Activated CD8-positive, alpha-beta T cell treated with anti-CD3 and anti-CD28 coated beads for 36 hours (primary cell): ENCODE measurements around the gene HTR2B. TPM values are rescaled to one million over a fixed set of nuclear protein-coding genes. Genes with fewer than 3 reads are reported as not detected.
"Not testable (repeated sequence)": the region's sequence is repeated elsewhere in the genome, so short reads cannot be mapped to it uniquely, and the experiment has no call there.

Source experiments
- ATAC-seq: fragments of 200-7000 bp; cut with Tn5 transposase; one replicate; pipeline ENCODE4 v1.10.0; 2021; ENCODE audit warnings: mild to moderate bottlenecking, moderate library complexity
- CTCF ChIA-PET: fragments of 350-600 bp; sonication (Branson Sonifier 250); formaldehyde crosslinking; loops from one replicate; lab custom pipeline; 2021; ENCODE audit warnings: antibody characterized with exemption; lab: Charles Lee
- POLR2A ChIA-PET: fragments of 350-600 bp; sonication (Branson Sonifier 250); formaldehyde crosslinking; loops from one replicate; lab custom pipeline; 2021; ENCODE audit warnings: antibody characterized with exemption; lab: Charles Lee
- DNase-seq: peaks from one replicate; pipeline ENCODE4 v3.0.0-alpha.2; 2020
- H3K27ac Mint-ChIP-seq: one replicate; pipeline ENCODE4 v1.8.0; 2021; ENCODE audit warnings: mild to moderate bottlenecking, mixed read lengths
- H3K27me3 Mint-ChIP-seq: one replicate; pipeline ENCODE4 v1.8.0; 2021; ENCODE audit warnings: mixed read lengths
- H3K36me3 Mint-ChIP-seq: one replicate; pipeline ENCODE4 v1.8.0; 2021; ENCODE audit warnings: low read depth, mixed read lengths
- H3K4me1 Mint-ChIP-seq: one replicate; pipeline ENCODE4 v1.8.0; 2021; ENCODE audit warnings: low read depth, mixed read lengths
- H3K4me3 Mint-ChIP-seq: one replicate; pipeline ENCODE4 v1.8.0; 2021; ENCODE audit warnings: mild to moderate bottlenecking, moderate library complexity, mixed read lengths
- H3K9me3 Mint-ChIP-seq: one replicate; pipeline ENCODE4 v1.8.0; 2021; ENCODE audit warnings: mixed read lengths
- intact Hi-C: fragments of 100-400 bp; cut with micrococcal nuclease; formaldehyde crosslinking; loops from one replicate; pipeline ENCODE4 v1.10.0; 2022
- total RNA-seq, 2 experiments: library from RNA; stranded (reverse); gene quantifications; one replicate each; pipeline ENCODE4 v1.2.3, GENCODE V29; 2021
- TF ChIP-seq, protein P1 (sequence below): fragments of 200-600 bp; IDR thresholded peaks from one replicate; pipeline ENCODE4 v1.8.0; 2022; ENCODE audit warnings: antibody characterized with exemption, mild to moderate bottlenecking

Gene HTR2B
- total RNA-seq, 2 experiments from 2014 or later = not detected

DNA sequence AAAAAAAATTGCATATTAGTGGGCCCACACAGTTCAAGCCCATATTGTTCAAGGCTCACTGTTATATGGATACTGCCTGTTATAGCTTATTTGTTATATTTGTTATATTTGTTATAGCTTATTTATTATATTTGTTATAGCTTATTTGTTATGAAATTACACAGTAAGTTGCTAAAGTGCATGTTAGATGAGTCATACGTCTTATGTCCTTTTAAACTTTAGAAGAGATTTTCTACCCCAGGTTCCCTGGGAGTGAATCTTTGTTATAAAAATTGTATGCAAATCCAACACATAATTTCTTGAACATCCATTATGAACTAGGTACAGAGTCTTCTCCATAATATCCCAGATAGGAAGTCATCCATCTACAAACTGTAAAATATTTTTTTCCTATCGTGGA, 22.1 kb downstream of the HTR2B start:
- intact Hi-C loops = no loop called here
- Mint-ChIP-seq H3K27ac (no peak overlapping the region), H3K27me3 (no peaks in the 10 kb centered on the region), H3K4me1 (peaks cover 11% of the 10 kb centered on the region), H3K4me3 (no peak overlapping the region), H3K36me3 (peaks cover 39% of the 10 kb centered on the region), H3K9me3 (peaks cover 23% of the 10 kb centered on the region)
- POLR2A ChIA-PET = no interaction called here
- ATAC-seq (no peak), DNase-seq (no peak)
- CTCF ChIA-PET = interaction anchor here (1.2 to 4.2 kb wide), 4 partner anchors 23 to 309 kb away, joined by 4 to 22 read pairs (median 12); partner anchors contain the start of gene HTR2B
- TF ChIP-seq, protein P1, sequence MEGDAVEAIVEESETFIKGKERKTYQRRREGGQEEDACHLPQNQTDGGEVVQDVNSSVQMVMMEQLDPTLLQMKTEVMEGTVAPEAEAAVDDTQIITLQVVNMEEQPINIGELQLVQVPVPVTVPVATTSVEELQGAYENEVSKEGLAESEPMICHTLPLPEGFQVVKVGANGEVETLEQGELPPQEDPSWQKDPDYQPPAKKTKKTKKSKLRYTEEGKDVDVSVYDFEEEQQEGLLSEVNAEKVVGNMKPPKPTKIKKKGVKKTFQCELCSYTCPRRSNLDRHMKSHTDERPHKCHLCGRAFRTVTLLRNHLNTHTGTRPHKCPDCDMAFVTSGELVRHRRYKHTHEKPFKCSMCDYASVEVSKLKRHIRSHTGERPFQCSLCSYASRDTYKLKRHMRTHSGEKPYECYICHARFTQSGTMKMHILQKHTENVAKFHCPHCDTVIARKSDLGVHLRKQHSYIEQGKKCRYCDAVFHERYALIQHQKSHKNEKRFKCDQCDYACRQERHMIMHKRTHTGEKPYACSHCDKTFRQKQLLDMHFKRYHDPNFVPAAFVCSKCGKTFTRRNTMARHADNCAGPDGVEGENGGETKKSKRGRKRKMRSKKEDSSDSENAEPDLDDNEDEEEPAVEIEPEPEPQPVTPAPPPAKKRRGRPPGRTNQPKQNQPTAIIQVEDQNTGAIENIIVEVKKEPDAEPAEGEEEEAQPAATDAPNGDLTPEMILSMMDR = no peak

DNA sequence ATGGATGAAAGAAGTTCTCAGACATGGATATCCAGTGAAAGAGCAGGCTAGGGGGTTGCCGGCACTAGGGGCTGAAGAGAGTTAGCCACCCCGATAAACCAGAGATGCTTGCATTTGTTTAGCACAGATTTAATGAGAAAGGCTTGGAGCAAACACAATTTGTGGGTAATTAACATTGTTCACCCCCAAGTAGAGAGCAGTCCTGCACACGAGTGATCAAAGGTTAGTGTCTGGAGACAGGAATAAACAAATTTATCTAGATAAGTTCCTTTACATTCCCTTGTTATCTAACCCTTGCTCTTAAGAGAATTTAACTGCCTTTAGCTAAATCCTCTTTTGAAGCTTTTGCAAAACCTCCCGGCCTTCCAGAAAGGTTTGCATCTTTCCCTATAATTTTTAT, 23.9 kb downstream of the HTR2B start:
- ChIA-PET CTCF (interaction anchor here (1.3 to 4.2 kb wide), 2 partner anchors 25 to 305 kb away, joined by 4 to 19 read pairs; partner anchors contain the start of gene HTR2B), POLR2A (interaction anchor here (1.6 kb wide), 1 partner anchor 22 kb away, joined by 3 read pairs; no protein-coding TSS in a partner anchor)
- H3K4me3 Mint-ChIP-seq = no peak overlapping the region
- DNase-seq (no peak), ATAC-seq (no peak)
- peaks cover 53% of the 10 kb centered on the region for H3K36me3 Mint-ChIP-seq
- intact Hi-C loops = no loop called here
- peaks cover 28% of the 10 kb centered on the region for H3K9me3 Mint-ChIP-seq
- H3K4me1 Mint-ChIP-seq = peaks cover 9% of the 10 kb centered on the region
- TF ChIP-seq, protein P1 = no peak
- H3K27me3 Mint-ChIP-seq = no peaks in the 10 kb centered on the region
- H3K27ac Mint-ChIP-seq = no peak overlapping the region

GRCh38 chr2:231100321-231100720, 24.5 kb downstream of the HTR2B start:
- H3K27me3 Mint-ChIP-seq, H3K4me1 Mint-ChIP-seq, ATAC-seq, H3K27ac Mint-ChIP-seq, intact Hi-C loops, DNase-seq, H3K4me3 Mint-ChIP-seq: not testable (repeated sequence)
- CTCF ChIA-PET = interaction anchor here (4.2 kb wide), 1 partner anchor 26 kb away, joined by 19 read pairs; the partner anchor contains the start of gene HTR2B
- Mint-ChIP-seq H3K36me3 (peaks cover 60% of the 10 kb centered on the region), H3K9me3 (peaks cover 28% of the 10 kb centered on the region)
- POLR2A ChIA-PET = interaction anchor here (1.6 kb wide), 1 partner anchor 22 kb away, joined by 3 read pairs; no protein-coding TSS in a partner anchor

DNA sequence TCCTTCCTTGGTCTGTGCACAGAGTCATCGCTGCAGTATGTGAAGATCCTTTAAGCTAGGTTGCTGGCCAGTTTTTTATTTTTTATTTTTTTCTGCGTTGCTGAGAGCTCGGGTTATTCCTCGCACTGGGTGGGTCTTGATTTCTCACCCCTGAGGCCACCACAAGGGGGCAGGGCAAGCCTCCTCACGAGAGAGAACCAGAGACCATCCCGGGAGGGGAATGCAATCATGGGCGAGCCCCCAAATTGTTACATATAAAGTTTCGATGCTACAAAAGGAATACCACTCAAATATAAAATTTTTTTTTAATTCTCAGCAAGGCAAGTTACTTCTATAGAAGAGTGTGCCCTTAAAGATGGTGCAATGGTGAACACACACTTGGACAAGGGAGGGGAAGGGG, 24.9 kb downstream of the HTR2B start:
- CTCF ChIA-PET = no interaction called here
- intact Hi-C loops = no loop called here

DNA sequence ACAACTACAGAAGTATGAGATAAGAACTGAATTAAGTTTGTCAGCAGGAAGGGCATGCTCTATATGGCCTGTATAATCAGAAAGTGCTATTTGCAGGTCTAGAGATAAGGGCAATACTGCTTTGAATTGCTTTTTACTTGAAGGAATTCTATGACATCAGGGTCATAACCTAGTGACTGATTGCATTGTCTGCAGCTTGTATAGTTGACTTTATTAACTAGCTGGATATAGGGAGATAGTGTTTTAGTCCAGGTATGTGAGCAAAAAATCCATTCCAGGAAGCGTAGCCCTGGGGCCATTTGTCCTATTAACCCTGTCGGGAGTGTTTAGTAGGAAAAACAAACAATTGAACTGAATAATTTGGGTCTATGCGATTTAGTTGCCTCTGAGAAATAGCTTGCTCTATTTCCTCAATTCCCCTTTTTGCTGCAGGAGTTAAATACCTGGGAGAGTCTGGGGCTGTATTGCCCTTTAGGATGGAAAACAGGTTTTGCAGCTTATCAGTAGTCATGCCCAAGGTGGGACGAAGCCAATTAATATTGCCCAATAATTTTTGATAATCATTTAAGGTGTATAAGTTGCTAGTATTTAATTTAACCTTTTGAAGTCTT, 30.0 kb downstream of the HTR2B start:
- no peaks in the 10 kb centered on the region for H3K4me1 Mint-ChIP-seq
- DNase-seq = no peak
- no peaks in the 10 kb centered on the region for H3K27me3 Mint-ChIP-seq
- ATAC-seq = no peak
- POLR2A ChIA-PET = no interaction called here
- TF ChIP-seq, protein P1 = no peak
- intact Hi-C loops = no loop called here
- H3K36me3 Mint-ChIP-seq = peaks cover 74% of the 10 kb centered on the region
- H3K27ac Mint-ChIP-seq = no peak overlapping the region
- no peak overlapping the region for H3K4me3 Mint-ChIP-seq
- H3K9me3 Mint-ChIP-seq = peaks cover 22% of the 10 kb centered on the region
- CTCF ChIA-PET = interaction anchor here (2.1 to 2.6 kb wide), 2 partner anchors 9 to 42 kb away, joined by 7 to 10 read pairs; no protein-coding TSS in a partner anchor

More for the DNA sequence above, 24.9 kb downstream of the HTR2B start:
- Mint-ChIP-seq H3K36me3 (peaks cover 63% of the 10 kb centered on the region), H3K27ac (no peak overlapping the region), H3K9me3 (peaks cover 28% of the 10 kb centered on the region), H3K4me1 (peaks cover 8% of the 10 kb centered on the region), H3K27me3 (no peaks in the 10 kb centered on the region), H3K4me3 (no peak overlapping the region)
- ATAC-seq (no peak), DNase-seq (peak; percentile 43)
- TF ChIP-seq, protein P1 = no peak
- POLR2A ChIA-PET = no interaction called here
